HG02571 (cell line): ENCODE results near the gene DRC7.

Experiments
- ATAC-seq: cut with Tn5 transposase; IDR thresholded peaks from one replicate; pipeline ENCODE4 v1.9.1; 2021; ENCODE audit warnings: mild to moderate bottlenecking, moderate library complexity; ENCODE audit not compliant: unreplicated experiment

DRC7 gene

DNA sequence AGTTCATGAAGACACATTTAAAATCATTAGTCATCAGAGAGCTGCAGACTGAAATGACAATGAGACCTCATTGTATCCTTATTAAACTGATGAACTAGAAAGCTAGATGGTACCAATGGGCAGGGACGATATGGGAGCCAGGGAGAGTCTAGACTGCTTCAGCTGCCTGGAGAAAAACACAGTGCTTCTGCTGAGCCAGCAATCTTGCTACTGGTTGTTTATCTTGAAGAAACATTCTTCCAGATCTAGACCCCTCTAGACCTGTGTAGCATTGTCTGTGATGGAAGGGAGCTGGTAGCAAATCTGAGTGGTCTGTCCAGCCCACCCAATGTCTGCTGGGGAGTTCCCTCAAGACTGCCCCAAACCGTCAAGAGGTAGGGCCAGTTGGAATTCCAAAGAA is 2.0 kb upstream of the DRC7 start:
- no peak for ATAC-seq

GRCh38 chr16:57693550-57693949 is 1.1 kb upstream of the DRC7 start:
- no peak for ATAC-seq

GRCh38 chr16:57694231-57694724 is 328 bp upstream of the DRC7 start:
- ATAC-seq = no peak

DNA sequence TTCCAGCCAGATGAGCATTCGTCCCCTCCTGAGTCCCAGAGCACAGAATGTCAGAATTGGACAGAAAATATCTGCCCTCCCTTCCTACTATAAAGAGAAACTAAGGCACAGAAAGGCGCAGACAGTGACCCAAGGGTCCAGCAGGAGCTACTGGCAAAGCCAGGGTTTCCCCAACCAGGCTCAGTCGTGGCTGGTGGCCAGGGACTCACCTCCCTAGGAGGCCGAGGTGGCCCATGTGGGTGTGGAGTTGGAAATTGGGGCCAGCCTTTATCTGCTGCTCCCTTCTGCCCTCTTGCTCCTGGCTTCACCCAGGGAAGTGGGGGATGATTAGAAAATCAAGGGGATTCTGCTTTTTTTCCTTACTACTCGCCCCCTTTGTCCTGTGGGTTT is 1.1 kb downstream of the DRC7 start:
- ATAC-seq = no peak

DNA sequence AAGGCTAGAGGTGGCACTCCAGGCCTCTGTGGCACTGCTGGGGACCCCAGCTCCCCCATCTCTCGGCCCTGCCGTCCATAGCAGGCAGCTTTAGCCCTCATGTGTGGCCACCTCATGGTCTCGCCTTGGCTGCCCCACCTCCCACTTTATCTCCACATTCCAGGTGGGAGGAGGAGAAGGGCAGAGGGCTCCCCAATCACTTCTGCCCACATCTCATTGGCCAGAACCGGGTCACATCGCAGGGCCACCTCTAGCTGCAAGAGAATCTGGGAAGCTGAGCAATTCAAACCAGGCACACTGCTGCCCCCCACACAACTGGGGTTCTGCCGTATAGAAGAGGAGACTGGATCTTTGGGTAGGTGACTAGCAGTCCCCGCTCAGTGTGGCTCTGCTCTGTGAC is 1.6 kb downstream of the DRC7 start:
- ATAC-seq = no peak

- ATAC-seq = no peak
Observed at GRCh38 chr16:57697896-57698537, 3.4 kb downstream of the DRC7 start.

GRCh38 chr16:57698812-57699405 is 4.3 kb downstream of the DRC7 start:
- ATAC-seq = no peak

DNA sequence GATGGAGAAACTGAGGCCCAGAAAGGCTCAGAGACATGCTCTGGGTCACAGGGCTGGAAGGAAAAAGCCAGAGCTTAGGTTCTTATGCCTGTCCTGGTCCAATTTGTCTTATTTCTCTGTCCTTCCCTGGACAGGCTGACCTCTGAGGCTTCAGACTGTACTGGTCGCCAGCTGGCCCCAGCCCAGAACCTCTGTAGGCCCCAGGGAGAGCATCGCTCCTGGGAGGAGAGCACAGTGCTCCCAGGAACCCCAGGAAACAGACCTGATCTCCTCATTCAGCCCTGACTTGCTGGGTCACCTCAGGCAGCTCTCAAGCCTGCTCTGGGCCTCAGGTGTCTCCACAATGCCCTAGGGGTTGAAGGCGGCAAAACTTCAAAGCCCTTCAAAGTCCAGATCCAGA is 4.9 kb downstream of the DRC7 start:
- no peak for ATAC-seq

DNA sequence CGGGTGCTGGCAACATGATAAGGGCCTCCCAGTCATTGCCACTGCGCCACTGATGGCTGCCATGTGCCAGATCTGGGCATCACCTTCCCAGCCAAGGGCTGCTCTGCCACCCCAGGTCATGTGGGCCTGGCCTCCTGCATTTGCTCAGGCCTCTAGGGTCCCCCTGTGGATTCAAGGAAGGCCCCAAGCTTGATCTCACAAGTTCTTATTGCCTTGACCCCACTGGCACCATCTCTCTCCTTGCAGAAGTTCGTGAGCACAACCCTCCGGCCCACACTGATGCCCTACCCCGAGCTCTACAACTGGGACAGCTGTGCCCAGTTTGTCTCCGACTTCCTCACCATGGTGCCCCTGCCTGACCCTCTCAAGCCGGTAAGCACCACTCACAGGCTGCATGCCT is 5.3 kb downstream of the DRC7 start:
- ATAC-seq = no peak

DNA sequence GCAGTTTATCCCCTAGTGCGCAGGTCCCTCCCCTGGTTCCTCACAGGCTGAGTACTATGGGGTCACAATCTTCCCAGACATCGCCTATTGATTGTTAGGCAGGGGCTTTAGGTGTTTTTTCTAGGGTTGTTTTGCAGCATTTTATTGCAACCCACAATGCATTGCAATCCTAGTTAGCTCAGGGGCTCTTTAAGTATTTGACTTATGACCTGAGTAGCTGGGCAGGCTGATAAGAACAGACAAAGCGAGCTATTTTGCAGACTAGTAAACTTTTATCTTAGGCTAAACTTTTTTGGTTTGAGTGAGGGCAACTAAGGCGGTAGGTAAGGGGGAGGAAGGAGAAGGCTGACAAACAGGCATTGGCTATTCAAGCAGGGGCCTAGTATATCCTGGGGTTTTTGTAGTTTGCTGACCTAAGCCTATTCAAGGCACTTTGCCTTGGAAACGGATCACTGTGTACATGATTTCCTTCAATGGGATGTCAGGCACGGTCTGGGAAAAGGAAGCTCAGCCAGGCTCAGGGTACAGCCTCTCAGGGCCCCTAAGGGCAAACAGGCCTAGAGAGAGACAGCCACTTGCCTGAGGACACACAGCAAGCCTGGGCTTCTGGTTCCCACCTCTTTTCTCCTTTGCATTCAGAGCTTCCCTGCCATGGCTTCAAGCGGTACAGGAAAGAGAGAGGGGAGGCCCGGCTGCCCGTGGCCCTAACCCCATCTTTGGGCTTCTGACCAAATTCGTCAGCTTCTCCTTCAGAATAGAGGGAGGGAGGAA is 6.4 kb downstream of the DRC7 start:
- ATAC-seq = no peak

DNA sequence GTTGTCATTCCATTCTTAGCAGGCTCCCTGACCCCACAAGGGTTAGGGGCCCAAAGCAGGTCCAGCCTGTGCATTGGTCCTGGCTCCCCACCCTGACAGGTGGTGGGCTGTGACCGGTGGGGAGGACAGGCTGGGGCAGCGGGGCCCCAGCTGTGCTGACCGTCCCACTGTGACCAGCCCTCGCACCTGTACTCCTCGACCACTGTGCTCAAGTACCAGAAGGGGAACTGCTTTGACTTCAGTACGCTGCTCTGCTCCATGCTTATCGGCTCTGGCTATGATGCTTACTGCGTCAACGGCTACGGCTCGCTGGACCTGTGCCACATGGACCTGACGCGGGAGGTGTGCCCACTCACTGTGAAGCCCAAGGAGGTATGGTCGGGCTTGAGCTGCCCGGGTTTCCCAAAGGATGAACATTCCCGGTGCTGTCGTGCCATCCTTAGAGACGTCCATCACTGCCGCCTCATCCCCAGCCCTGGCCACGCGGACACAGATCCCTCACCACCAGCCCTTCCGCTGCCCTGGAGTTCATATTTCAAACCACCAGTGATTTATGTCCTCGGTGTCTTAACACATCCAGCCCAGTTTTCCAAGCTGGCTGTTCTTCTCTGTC is 7.3 kb downstream of the DRC7 start:
- no peak for ATAC-seq

GRCh38 chr16:57703416-57704010 is 8.9 kb downstream of the DRC7 start:
- no peak for ATAC-seq

DNA sequence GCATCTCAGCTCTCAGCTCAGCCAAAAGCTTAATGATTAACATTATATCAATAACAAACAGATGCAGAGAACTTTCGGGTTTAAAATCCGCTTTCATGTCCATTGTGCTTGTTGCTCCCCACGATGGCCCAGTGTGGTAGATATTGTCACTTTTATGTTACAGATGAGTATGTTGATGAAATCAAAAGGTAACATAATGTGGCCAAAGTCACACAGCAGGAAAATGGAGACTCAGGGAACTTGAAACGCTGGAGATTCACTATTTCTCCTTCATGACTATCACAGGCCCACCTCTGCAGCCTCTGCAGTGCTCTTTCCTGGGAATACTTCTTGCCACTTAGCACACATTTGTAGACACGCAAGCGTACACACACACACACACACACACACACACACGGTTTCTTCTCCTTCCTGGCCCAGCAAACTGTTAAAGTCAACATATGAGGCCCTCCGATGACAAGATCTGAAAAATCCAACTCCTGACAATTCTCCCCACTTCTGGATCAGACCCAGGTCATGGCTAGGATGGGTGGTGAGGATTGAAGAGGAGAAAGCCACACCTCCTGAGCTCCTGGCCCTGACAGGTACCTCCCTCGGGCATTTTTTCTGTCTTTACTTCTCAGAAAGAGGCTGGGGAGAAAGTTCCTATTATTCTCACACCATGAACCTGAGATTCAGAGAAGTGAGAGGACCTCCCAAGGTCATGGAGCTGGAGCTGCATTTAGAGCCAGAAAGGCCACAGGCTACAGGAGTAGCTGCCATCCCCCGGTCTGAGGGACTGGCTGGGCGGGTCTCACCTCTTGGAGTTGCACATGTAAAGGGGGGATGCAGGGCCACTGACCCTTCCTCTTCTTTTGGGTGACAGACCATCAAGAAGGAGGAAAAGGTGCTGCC is 9.7 kb downstream of the DRC7 start:
- ATAC-seq = no peak

GRCh38 chr16:57704905-57705852 is 10.6 kb downstream of the DRC7 start:
- ATAC-seq = no peak

DNA sequence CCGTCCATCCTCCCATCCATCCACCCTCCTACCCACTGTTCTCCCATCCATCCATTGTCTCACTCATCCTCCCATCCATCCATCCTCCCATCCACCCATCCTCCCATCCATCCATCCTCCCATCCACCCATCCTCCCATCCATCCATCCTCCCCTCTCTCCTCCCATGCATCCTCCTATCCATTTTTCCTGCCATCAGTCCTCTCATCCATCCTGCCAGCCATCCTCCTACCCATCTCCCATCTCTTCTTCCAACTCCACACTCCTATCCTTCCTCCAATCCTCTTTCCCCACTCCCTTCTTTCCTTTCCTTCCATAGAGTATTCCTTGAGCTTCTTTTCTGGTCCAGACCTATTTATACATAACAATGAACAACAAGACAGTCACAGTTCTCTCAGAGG is 12.1 kb downstream of the DRC7 start:
- no peak for ATAC-seq

- no peak for ATAC-seq
Observed at GRCh38 chr16:57707331-57707730, 12.7 kb downstream of the DRC7 start.

GRCh38 chr16:57708168-57708567 is 13.6 kb downstream of the DRC7 start:
- no peak for ATAC-seq

DNA sequence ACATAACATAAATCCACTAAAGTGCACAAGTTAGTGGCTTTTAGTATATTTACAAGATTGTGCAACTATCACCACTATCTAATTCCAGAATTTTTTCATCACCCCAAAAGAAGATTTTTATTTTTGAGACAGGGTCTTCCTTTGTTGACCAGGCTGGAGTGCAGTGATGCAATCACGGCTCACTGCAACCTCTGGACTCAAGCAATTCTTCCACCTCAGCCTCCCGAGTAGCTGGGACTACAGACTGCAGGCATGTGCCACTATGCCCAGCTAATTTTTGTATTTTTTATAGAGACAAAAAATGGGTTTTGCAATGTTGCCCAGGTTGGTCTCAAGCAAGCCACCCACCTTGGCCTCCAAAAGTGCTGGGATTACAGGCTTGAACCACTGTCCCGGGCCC is 15.1 kb downstream of the DRC7 start:
- no peak for ATAC-seq

GRCh38 chr16:57711346-57711745 is 16.7 kb downstream of the DRC7 start:
- no peak for ATAC-seq
